ENCODE data around the gene HOXA13.

The HOXA13 gene

GRCh38 chr7:27241189-27242056 lies 41.5 kb upstream of the HOXA13 start:
- Mint-ChIP-seq H3K27ac (peak overlapping the region; percentile 84), H3K4me3 (no peak overlapping the region), H3K27me3 (peaks cover 100% of the 10 kb centered on the region), H3K9me3 (no peaks in the 10 kb centered on the region), H3K36me3 (no peaks in the 10 kb centered on the region), H3K4me1 (peaks cover 5% of the 10 kb centered on the region)
- CTCF ChIA-PET: interaction anchor here (1.0 to 1.3 kb wide), 4 partner anchors 19 to 779 kb away, joined by 3 to 5 read pairs (median 5); no protein-coding TSS in a partner anchor
- no peak for DNase-seq

- Mint-ChIP-seq H3K36me3 (no peaks in the 10 kb centered on the region), H3K4me1 (peaks cover 7% of the 10 kb centered on the region), H3K27ac (peak overlapping the region; percentile 19), H3K27me3 (peaks cover 100% of the 10 kb centered on the region), H3K4me3 (no peak overlapping the region), H3K9me3 (no peaks in the 10 kb centered on the region)
- DNase-seq: no peak
- CTCF ChIA-PET: interaction anchor here (0.9 to 1.0 kb wide), 2 partner anchors 18 to 89 kb away, joined by 3 to 5 read pairs; no protein-coding TSS in a partner anchor
Observed at GRCh38 chr7:27240015-27240731, 40.3 kb upstream of the HOXA13 start.

- H3K27ac Mint-ChIP-seq: peak overlapping the region; percentile 19
- peaks cover 100% of the 10 kb centered on the region for H3K27me3 Mint-ChIP-seq
- H3K9me3 Mint-ChIP-seq: no peaks in the 10 kb centered on the region
- H3K4me1 Mint-ChIP-seq: peaks cover 10% of the 10 kb centered on the region
- no peak for DNase-seq
- H3K4me3 Mint-ChIP-seq: no peak overlapping the region
- H3K36me3 Mint-ChIP-seq: no peaks in the 10 kb centered on the region
- CTCF ChIA-PET: interaction anchor here (0.9 to 1.0 kb wide), 3 partner anchors 43 to 89 kb away, joined by 3 read pairs; no protein-coding TSS in a partner anchor
Observed at GRCh38 chr7:27239387-27240014, 39.6 kb upstream of the HOXA13 start.

- peaks cover 100% of the 10 kb centered on the region for H3K27me3 Mint-ChIP-seq
- no peak overlapping the region for H3K4me3 Mint-ChIP-seq
- no peaks in the 10 kb centered on the region for H3K9me3 Mint-ChIP-seq
- no peak for DNase-seq
- CTCF ChIA-PET: interaction anchor here (1.0 kb wide), 2 partner anchors 43 to 49 kb away, joined by 3 read pairs; no protein-coding TSS in a partner anchor
- H3K4me1 Mint-ChIP-seq: peaks cover 10% of the 10 kb centered on the region
- no peak overlapping the region for H3K27ac Mint-ChIP-seq
- no peaks in the 10 kb centered on the region for H3K36me3 Mint-ChIP-seq
Observed at GRCh38 chr7:27238979-27239386, 39.1 kb upstream of the HOXA13 start.

GRCh38 chr7:27237735-27238334 lies 37.9 kb upstream of the HOXA13 start:
- H3K27ac Mint-ChIP-seq: peak overlapping the region; percentile 30
- H3K9me3 Mint-ChIP-seq: no peaks in the 10 kb centered on the region
- peaks cover 92% of the 10 kb centered on the region for H3K27me3 Mint-ChIP-seq
- H3K36me3 Mint-ChIP-seq: no peaks in the 10 kb centered on the region
- H3K4me3 Mint-ChIP-seq: no peak overlapping the region
- no peak for DNase-seq
- CTCF ChIA-PET: interaction anchor here (0.8 to 1.0 kb wide), 3 partner anchors 28 to 683 kb away, joined by 3 to 4 read pairs (median 3); no protein-coding TSS in a partner anchor
- peaks cover 10% of the 10 kb centered on the region for H3K4me1 Mint-ChIP-seq

- H3K27me3 Mint-ChIP-seq: peaks cover 76% of the 10 kb centered on the region
- H3K27ac Mint-ChIP-seq: no peak overlapping the region
- H3K4me1 Mint-ChIP-seq: peaks cover 6% of the 10 kb centered on the region
- CTCF ChIA-PET: interaction anchor here (0.6 kb wide), 1 partner anchor 562 kb away, joined by 3 read pairs; no protein-coding TSS in a partner anchor
- H3K9me3 Mint-ChIP-seq: no peaks in the 10 kb centered on the region
- no peak for DNase-seq
- H3K4me3 Mint-ChIP-seq: peak overlapping the region; percentile 7
- no peaks in the 10 kb centered on the region for H3K36me3 Mint-ChIP-seq
Observed at GRCh38 chr7:27235387-27236311, 35.8 kb upstream of the HOXA13 start.

- H3K27me3 Mint-ChIP-seq: peaks cover 66% of the 10 kb centered on the region
- H3K27ac Mint-ChIP-seq: no peak overlapping the region
- H3K36me3 Mint-ChIP-seq: no peaks in the 10 kb centered on the region
- H3K4me1 Mint-ChIP-seq: no peaks in the 10 kb centered on the region
- CTCF ChIA-PET: no interaction called here
- DNase-seq: no peak
- no peak overlapping the region for H3K4me3 Mint-ChIP-seq
- H3K9me3 Mint-ChIP-seq: no peaks in the 10 kb centered on the region
Observed at GRCh38 chr7:27229448-27229847, 29.6 kb upstream of the HOXA13 start.

GRCh38 chr7:27224983-27225934 lies 25.4 kb upstream of the HOXA13 start:
- no peaks in the 10 kb centered on the region for H3K36me3 Mint-ChIP-seq
- peaks cover 89% of the 10 kb centered on the region for H3K27me3 Mint-ChIP-seq
- no peaks in the 10 kb centered on the region for H3K4me1 Mint-ChIP-seq
- H3K9me3 Mint-ChIP-seq: no peaks in the 10 kb centered on the region
- H3K27ac Mint-ChIP-seq: no peak overlapping the region
- no peak overlapping the region for H3K4me3 Mint-ChIP-seq
- CTCF ChIA-PET: interaction anchor here (0.6 to 1.5 kb wide), 4 partner anchors 9 to 437 kb away, joined by 3 to 4 read pairs (median 3); partner anchors contain the start of gene HIBADH
- DNase-seq: no peak

GRCh38 chr7:27223941-27224575 lies 24.2 kb upstream of the HOXA13 start:
- H3K36me3 Mint-ChIP-seq: no peaks in the 10 kb centered on the region
- H3K27me3 Mint-ChIP-seq: peaks cover 90% of the 10 kb centered on the region
- H3K27ac Mint-ChIP-seq: no peak overlapping the region
- CTCF ChIA-PET: interaction anchor here (0.6 to 3.0 kb wide), 5 partner anchors 10 to 811 kb away, joined by 3 to 9 read pairs (median 3); no protein-coding TSS in a partner anchor
- no peak for DNase-seq
- H3K4me3 Mint-ChIP-seq: no peak overlapping the region
- no peaks in the 10 kb centered on the region for H3K9me3 Mint-ChIP-seq
- no peaks in the 10 kb centered on the region for H3K4me1 Mint-ChIP-seq

- H3K9me3 Mint-ChIP-seq: no peaks in the 10 kb centered on the region
- no peak for DNase-seq
- H3K4me1 Mint-ChIP-seq: no peaks in the 10 kb centered on the region
- no peaks in the 10 kb centered on the region for H3K36me3 Mint-ChIP-seq
- no peak overlapping the region for H3K4me3 Mint-ChIP-seq
- H3K27ac Mint-ChIP-seq: no peak overlapping the region
- CTCF ChIA-PET: interaction anchor here (3.0 kb wide), 1 partner anchor 11 kb away, joined by 9 read pairs; no protein-coding TSS in a partner anchor
- H3K27me3 Mint-ChIP-seq: peaks cover 93% of the 10 kb centered on the region
Observed at GRCh38 chr7:27221201-27221797, 21.4 kb upstream of the HOXA13 start.

- no peaks in the 10 kb centered on the region for H3K36me3 Mint-ChIP-seq
- H3K27ac Mint-ChIP-seq: no peak overlapping the region
- no peak for DNase-seq
- peaks cover 93% of the 10 kb centered on the region for H3K27me3 Mint-ChIP-seq
- H3K9me3 Mint-ChIP-seq: no peaks in the 10 kb centered on the region
- CTCF ChIA-PET: no interaction called here
- H3K4me1 Mint-ChIP-seq: no peaks in the 10 kb centered on the region
- no peak overlapping the region for H3K4me3 Mint-ChIP-seq
Observed at GRCh38 chr7:27220440-27220955, 20.6 kb upstream of the HOXA13 start.
